ENCODE results near the gene VPS37D.

- TF ChIP-seq MXI1 (conservative IDR thresholded peaks at IDR 0.05; ENCODE audit: poor library complexity, severe bottlenecking) (no peak), POLR2AphosphoS5 (IDR thresholded peaks at IDR 0.05) (no peak), CTCF (IDR thresholded peaks at IDR 0.05; ENCODE audit: poor library complexity, severe bottlenecking) (no peak), EZH2 (IDR thresholded peaks at IDR 0.05; ENCODE audit: borderline replicate concordance, insufficient read depth, low read length, poor library complexity, severe bottlenecking) (no peak), RAD21 (conservative IDR thresholded peaks at IDR 0.05) (no peak), SMC3 (conservative IDR thresholded peaks at IDR 0.05; ENCODE audit: poor library complexity) (no peak), REST (IDR thresholded peaks at IDR 0.05; ENCODE audit: borderline replicate concordance) (no peak)
Observed at GRCh38 chr7:73642834-73643233, 24.8 kb upstream of the VPS37D start.
